SH-SY5Y (cell line): ENCODE results near the gene AKT3.

Experiments
- GATA2 ChIP-seq: IDR thresholded peaks from 2 replicates; pipeline ENCODE4 v1.6.1; 2011; ENCODE audit warnings: mild to moderate bottlenecking, low read depth, low read length
- GATA3 ChIP-seq: IDR thresholded peaks from 2 replicates; pipeline ENCODE4 v1.6.1; 2011; ENCODE audit warnings: low read depth, mild to moderate bottlenecking, low read length, moderate library complexity

- TF ChIP-seq GATA2 (no peak), GATA3 (no peak)
Observed at GRCh38 chr1:243731301-243731891, 118.6 kb downstream of the AKT3 start.
